ENCODE data around the gene MTM1. TPM values are rescaled to one million over a fixed set of nuclear protein-coding genes. Genes with fewer than 3 reads are reported as not detected.

Gene MTM1
- total RNA-seq, 4 donors from 2014 or later = 16.3 to 50.0 (median 22.8) TPM

DNA sequence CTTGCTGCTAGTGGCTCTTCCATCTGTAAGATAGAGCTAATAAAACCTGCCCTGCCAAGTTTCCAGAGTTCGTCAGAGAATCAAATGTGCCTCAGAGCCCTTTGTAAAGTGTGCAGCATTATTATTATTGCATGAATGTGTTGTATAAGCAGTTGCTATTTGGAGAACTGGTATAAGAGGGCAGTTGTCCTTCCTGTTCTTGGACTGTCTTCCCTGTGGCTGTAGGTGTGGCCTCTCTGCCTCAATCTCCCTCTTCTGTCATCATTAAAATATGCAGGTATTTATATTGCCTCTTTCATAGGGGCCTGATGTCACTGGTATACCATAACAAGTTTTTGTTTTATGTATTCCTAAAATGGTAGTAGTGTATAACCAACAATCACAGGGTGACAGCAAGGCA lies 3.8 kb downstream of the MTM1 start:
- H3K4me3 ChIP-seq (replicated peaks in 1 of 3) = no peak overlapping the region
- WGBS, 2 donors = 17 to 40% methylated on average over 1 of the region's 1 CpG
- no peaks in the 10 kb centered on the region for H3K36me3 ChIP-seq
- peaks cover 23 to 26% of the 10 kb centered on the region in 2 donors for H3K4me1 ChIP-seq
- no peaks in the 10 kb centered on the region for H3K9me3 ChIP-seq
- no peaks in the 10 kb centered on the region for H3K27me3 ChIP-seq
- no peak for TF ChIP-seq POLR2A (IDR thresholded peaks at IDR 0.05)
- TF ChIP-seq, protein P1, sequence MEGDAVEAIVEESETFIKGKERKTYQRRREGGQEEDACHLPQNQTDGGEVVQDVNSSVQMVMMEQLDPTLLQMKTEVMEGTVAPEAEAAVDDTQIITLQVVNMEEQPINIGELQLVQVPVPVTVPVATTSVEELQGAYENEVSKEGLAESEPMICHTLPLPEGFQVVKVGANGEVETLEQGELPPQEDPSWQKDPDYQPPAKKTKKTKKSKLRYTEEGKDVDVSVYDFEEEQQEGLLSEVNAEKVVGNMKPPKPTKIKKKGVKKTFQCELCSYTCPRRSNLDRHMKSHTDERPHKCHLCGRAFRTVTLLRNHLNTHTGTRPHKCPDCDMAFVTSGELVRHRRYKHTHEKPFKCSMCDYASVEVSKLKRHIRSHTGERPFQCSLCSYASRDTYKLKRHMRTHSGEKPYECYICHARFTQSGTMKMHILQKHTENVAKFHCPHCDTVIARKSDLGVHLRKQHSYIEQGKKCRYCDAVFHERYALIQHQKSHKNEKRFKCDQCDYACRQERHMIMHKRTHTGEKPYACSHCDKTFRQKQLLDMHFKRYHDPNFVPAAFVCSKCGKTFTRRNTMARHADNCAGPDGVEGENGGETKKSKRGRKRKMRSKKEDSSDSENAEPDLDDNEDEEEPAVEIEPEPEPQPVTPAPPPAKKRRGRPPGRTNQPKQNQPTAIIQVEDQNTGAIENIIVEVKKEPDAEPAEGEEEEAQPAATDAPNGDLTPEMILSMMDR (IDR thresholded peaks at IDR 0.05) = no peak
- no peak for DNase-seq
- peak overlapping the region in 2 of 3 donors; percentile 21 to 76 for H3K27ac ChIP-seq
- intact Hi-C loops (cut with DNase I) = no loop called here

DNA sequence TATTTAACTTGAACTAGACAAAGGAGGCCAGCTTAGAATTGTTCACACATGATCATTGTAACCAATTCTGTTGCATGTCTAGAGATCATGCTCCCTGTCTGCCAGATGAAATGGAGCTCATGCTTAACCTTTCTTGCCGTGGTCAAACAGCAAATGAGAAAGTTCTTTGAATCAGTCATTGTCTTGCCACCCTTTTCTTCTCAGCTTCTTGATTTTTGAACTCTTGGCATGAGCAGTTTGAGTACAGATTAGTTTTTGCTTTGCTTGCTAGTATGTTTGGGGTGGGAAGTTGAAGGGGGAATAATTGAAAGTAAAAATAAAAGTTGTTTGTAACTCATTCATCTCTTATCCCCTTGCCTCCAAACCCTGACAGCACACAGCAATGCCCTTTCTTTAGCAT lies 4.7 kb downstream of the MTM1 start:
- intact Hi-C loops (cut with DNase I) = no loop called here
- Histone ChIP-seq H3K27ac (peak overlapping the region in 2 of 3 donors; percentile 13 to 21), H3K4me1 (peaks cover 23 to 26% of the 10 kb centered on the region in 2 donors), H3K4me3 (replicated peaks in 1 of 3) (no peak overlapping the region), H3K27me3 (no peaks in the 10 kb centered on the region), H3K36me3 (no peaks in the 10 kb centered on the region), H3K9me3 (no peaks in the 10 kb centered on the region)
- DNase-seq = no peak
- 29 to 57% methylated on average over 1 of the region's 1 CpG for WGBS, 2 donors
- TF ChIP-seq, protein P1 (IDR thresholded peaks at IDR 0.05) = no peak
- TF ChIP-seq POLR2A (IDR thresholded peaks at IDR 0.05) = no peak

DNA sequence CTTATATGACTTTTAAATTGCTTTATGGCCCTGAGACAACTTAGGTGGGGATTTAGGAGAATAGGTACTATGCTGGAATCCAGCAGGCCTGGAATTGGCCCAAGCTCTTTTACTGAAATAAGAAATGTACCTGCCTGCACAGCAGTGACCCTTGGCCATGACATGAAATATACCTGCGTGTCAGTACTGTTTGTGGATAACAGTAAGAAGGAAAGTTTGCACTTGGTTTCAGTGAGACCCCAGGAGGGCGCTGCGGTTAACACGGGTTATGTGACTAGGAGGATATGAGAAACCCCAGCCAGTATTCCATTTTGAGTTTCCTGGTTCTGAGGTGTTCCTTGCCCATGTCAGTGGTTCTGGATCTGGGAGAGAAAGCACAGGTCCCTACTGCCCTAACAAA lies 5.3 kb downstream of the MTM1 start:
- no peak for DNase-seq
- Histone ChIP-seq H3K36me3 (no peaks in the 10 kb centered on the region), H3K9me3 (no peaks in the 10 kb centered on the region), H3K27ac (peak overlapping the region in 1 of 3 donors; percentile 21), H3K4me1 (peaks cover 23 to 26% of the 10 kb centered on the region in 2 donors), H3K4me3 (replicated peaks in 1 of 3) (no peak overlapping the region), H3K27me3 (no peaks in the 10 kb centered on the region)
- intact Hi-C loops (cut with DNase I) = no loop called here
- 69 to 85% methylated on average over 4 of the region's 4 CpGs for WGBS, 2 donors
- TF ChIP-seq, protein P1 (IDR thresholded peaks at IDR 0.05) = no peak
- TF ChIP-seq POLR2A (IDR thresholded peaks at IDR 0.05) = no peak

DNA sequence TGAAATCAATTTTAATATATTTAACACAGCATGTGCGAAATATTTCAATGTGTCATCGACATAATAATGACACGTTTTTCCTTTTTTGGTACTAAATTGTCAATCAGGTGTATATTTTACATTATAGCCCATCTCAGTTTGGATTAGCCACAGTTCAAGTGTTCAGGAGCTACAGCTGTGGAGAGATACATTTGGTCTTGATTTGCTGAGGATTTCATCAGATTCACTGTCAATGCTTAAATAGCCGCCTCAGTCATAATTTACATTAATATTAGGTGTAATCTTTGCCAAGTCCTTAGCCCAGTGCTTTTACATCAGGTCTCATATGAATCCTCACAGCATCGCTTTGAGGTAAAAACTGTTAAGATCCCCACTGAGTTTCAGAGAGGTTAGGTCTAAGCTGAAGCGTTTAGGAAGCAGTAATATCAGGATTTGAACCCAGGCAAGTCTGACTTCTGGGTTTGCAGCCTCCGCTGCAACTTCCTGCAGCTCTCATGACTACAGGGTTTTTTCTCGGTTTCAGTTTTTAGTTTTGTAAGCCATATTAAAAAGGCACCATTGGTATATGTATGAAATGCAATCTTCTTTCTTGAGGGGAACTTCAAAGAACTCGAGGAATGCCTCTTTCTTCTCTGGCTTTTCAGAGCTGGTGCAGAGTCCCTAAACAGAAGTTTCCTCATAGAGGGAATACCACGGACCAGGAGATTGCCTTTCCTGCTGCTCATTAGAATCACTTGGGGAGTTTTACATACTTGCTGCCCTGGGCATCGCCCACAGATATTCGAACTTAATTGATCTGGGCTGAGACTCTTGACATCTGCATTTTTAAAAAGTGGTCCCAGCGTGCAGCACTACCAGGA lies 6.4 kb downstream of the MTM1 start:
- Histone ChIP-seq H3K4me3 (replicated peaks in 1 of 3) (no peak overlapping the region), H3K4me1 (peaks cover 20% of the 10 kb centered on the region in 2 donors), H3K9me3 (no peaks in the 10 kb centered on the region), H3K27me3 (no peaks in the 10 kb centered on the region), H3K27ac (peak overlapping the region; percentile 2 to 48 (median 47)), H3K36me3 (no peaks in the 10 kb centered on the region)
- intact Hi-C loops (cut with DNase I) = no loop called here
- DNase-seq = no peak
- WGBS, 2 donors = 67 to 75% methylated on average over 13 of the region's 13 CpGs
- TF ChIP-seq POLR2A (IDR thresholded peaks at IDR 0.05) = no peak
- TF ChIP-seq, protein P1 (IDR thresholded peaks at IDR 0.05) = no peak

DNA sequence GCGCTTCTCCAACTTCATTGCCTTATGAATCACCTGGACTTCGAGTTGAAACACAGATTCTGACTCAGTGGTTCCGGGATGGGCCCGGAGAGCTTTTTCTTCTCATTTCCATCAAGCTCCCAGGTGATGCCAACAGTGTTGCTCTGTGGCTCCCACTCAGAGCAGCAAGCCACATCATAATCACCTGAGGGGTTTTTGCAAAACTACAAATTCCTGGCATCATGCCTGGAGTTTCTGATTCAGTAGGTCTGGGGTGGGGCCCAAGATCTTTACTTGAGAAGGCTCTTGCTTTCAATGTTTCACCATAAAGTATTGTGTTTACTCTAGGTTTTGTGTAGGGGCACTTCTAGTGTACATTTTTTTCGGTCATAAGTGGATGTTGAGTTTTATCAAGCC lies 7.0 kb downstream of the MTM1 start:
- TF ChIP-seq POLR2A (IDR thresholded peaks at IDR 0.05) = no peak
- TF ChIP-seq, protein P1 (IDR thresholded peaks at IDR 0.05) = no peak
- DNase-seq = peak; percentile 64 to 66
- Histone ChIP-seq H3K36me3 (no peaks in the 10 kb centered on the region), H3K27ac (peak overlapping the region; percentile 29 to 48 (median 47)), H3K27me3 (no peaks in the 10 kb centered on the region), H3K4me3 (replicated peaks in 1 of 3) (no peak overlapping the region), H3K4me1 (peaks cover 14 to 20% of the 10 kb centered on the region in 2 donors), H3K9me3 (no peaks in the 10 kb centered on the region)
- 37 to 63% methylated on average over 5 of the region's 5 CpGs for WGBS, 2 donors
- intact Hi-C loops (cut with DNase I) = no loop called here
